ENCODE results near the gene TRIM52. TPM values are rescaled to one million over a fixed set of nuclear protein-coding genes. Genes with fewer than 3 reads are reported as not detected.

Gene TRIM52
- total and polyA plus RNA-seq, 10 of the 15 experiments (the other 5 are each of a cell fraction or from before 2014, with no cell fraction given) = 1.4 to 24.3 (median 8.1) TPM

GRCh38 chr5:181207214-181207959, 53.6 kb downstream of the TRIM52 start (continued):
- TF ChIP-seq MAX (IDR thresholded peaks at IDR 0.05; ENCODE audit: low read depth, low read length) = no peak
- peak; percentile 60; the same call in 1 of the 2 replicates for TF ChIP-seq ZNF384 (IDR thresholded peaks at IDR 0.05; ENCODE audit: borderline replicate concordance, low read depth, low read length)
- no peak for TF ChIP-seq KAT2A (conservative IDR thresholded peaks at IDR 0.05; ENCODE audit: control insufficient read depth, low read depth, low read length)
- TF ChIP-seq CBX5 (IDR thresholded peaks at IDR 0.05; ENCODE audit: low read depth) = no peak; the same call in 1 of the 2 replicates
- TF ChIP-seq SREBF2 (IDR thresholded peaks at IDR 0.05; ENCODE audit: low read length) = peak; percentile 88
- no peak for TF ChIP-seq CHD2 (IDR thresholded peaks at IDR 0.05; ENCODE audit: borderline replicate concordance, low read depth, low read length)
- no peak for TF ChIP-seq GATAD2B (conservative IDR thresholded peaks at IDR 0.05; ENCODE audit: low read depth)
- no peak for TF ChIP-seq MYC (IDR thresholded peaks at IDR 0.05; ENCODE audit: insufficient read depth, insufficient read length, insufficient replicate concordance, low read length, severe bottlenecking)
- no peak for TF ChIP-seq PML (IDR thresholded peaks at IDR 0.05; ENCODE audit: low read length)
- no peak for TF ChIP-seq POLR2AphosphoS2 (IDR thresholded peaks at IDR 0.05; ENCODE audit: low read depth, low read length)

Data from GM12878 (cell line).